ENCODE measurements around the gene SPO11.

SPO11 gene

GRCh38 chr20:57372581-57373350 is 43.2 kb downstream of the SPO11 start:
- Histone ChIP-seq H3K4me3 (ENCODE audit: insufficient read depth, low read depth, low read length, poor library complexity, severe bottlenecking) (no peak overlapping the region), H3K27ac (ENCODE audit: insufficient read depth, low read length, poor library complexity, severe bottlenecking) (no peak overlapping the region), H3K4me1 (ENCODE audit: control insufficient read depth, insufficient read depth, low read length, poor library complexity, severe bottlenecking) (no peaks in the 10 kb centered on the region), H3K9me3 (ENCODE audit: control insufficient read depth, low read length) (no peaks in the 10 kb centered on the region), H3K27me3 (replicated peaks; ENCODE audit: control insufficient read depth, insufficient read depth, low read length, poor library complexity, severe bottlenecking) (no peaks in the 10 kb centered on the region), H3K36me3 (ENCODE audit: control insufficient read depth, insufficient read depth, low read length) (peaks cover 98% of the 10 kb centered on the region)
- DNase-seq, result no peak

DNA sequence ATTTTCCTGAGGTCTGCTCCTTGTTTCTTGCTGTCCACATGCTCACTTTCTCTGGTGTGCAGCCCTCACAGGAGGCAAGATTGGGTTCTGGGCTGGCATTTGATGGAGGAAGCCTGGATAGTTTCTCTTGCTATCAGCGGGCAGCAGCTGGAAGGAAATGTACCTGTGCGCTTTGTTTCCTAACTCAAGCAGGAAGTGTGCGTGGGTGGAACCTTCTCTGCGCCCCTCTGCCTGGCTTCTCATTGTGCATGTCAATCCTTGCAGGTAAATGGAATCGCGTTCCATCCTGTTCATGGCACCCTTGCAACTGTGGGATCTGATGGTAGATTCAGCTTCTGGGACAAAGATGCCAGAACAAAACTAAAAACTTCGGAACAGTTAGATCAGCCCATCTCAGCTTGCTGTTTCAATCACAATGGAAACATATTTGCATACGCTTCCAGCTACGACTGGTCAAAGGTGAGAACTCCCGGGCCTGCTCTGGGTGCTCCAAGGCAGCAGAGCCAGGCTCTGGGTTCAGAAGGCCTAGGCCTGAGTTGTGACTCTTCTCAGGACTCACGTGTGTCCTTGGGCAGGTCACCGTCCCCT is 44.8 kb downstream of the SPO11 start:
- no peak for DNase-seq
- Histone ChIP-seq H3K4me1 (ENCODE audit: control insufficient read depth, insufficient read depth, low read length, poor library complexity, severe bottlenecking) (no peaks in the 10 kb centered on the region), H3K9me3 (ENCODE audit: control insufficient read depth, low read length) (no peaks in the 10 kb centered on the region), H3K4me3 (ENCODE audit: insufficient read depth, low read depth, low read length, poor library complexity, severe bottlenecking) (no peak overlapping the region), H3K27ac (ENCODE audit: insufficient read depth, low read length, poor library complexity, severe bottlenecking) (no peak overlapping the region), H3K36me3 (ENCODE audit: control insufficient read depth, insufficient read depth, low read length) (peaks cover 92% of the 10 kb centered on the region), H3K27me3 (replicated peaks; ENCODE audit: control insufficient read depth, insufficient read depth, low read length, poor library complexity, severe bottlenecking) (no peaks in the 10 kb centered on the region)

DNA sequence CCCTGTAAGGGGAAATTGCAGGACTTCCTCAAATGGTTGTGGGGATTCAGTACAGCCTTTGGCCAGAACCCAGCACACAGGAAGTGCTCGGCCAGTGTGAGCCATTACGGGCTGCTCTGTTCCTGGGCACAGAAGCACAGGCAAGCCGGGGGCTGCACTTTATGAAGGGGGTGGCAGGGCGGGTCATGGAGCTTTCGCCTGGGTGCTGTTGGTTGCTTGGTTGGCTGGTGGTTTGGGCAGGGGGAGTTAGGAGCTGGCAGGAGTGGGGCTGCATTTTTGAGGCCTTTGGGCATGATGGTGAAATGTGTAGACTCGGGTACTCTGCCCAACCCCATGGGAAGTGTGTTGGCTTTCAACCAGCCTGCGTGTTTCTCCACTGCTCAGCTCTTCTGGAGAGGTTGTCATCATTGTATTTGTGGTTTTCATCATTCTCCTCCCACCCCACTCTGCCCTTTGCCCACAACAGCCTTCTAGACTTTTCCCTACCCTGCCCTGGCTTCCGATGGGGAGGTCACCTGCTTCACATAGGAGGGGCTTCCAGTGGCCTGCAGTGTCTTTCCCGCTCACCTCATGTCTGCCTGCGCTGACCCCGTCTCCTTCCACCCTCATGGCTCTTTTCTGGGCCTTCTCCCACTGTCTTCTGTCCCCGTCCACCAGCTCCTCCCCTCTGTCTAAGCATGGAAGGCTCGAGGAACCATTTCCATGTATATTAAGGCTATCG is 45.5 kb downstream of the SPO11 start:
- Histone ChIP-seq H3K4me1 (ENCODE audit: control insufficient read depth, insufficient read depth, low read length, poor library complexity, severe bottlenecking) (no peaks in the 10 kb centered on the region), H3K27me3 (replicated peaks; ENCODE audit: control insufficient read depth, insufficient read depth, low read length, poor library complexity, severe bottlenecking) (no peaks in the 10 kb centered on the region), H3K9me3 (ENCODE audit: control insufficient read depth, low read length) (no peaks in the 10 kb centered on the region), H3K36me3 (ENCODE audit: control insufficient read depth, insufficient read depth, low read length) (peaks cover 86% of the 10 kb centered on the region), H3K4me3 (ENCODE audit: insufficient read depth, low read depth, low read length, poor library complexity, severe bottlenecking) (no peak overlapping the region), H3K27ac (ENCODE audit: insufficient read depth, low read length, poor library complexity, severe bottlenecking) (no peak overlapping the region)
- DNase-seq, result no peak

- no peak overlapping the region for H3K4me3 ChIP-seq (ENCODE audit: insufficient read depth, low read depth, low read length, poor library complexity, severe bottlenecking)
- H3K27ac ChIP-seq (ENCODE audit: insufficient read depth, low read length, poor library complexity, severe bottlenecking), result no peak overlapping the region
- DNase-seq, result no peak
- no peaks in the 10 kb centered on the region for H3K9me3 ChIP-seq (ENCODE audit: control insufficient read depth, low read length)
- no peaks in the 10 kb centered on the region for H3K4me1 ChIP-seq (ENCODE audit: control insufficient read depth, insufficient read depth, low read length, poor library complexity, severe bottlenecking)
- no peaks in the 10 kb centered on the region for H3K27me3 ChIP-seq (replicated peaks; ENCODE audit: control insufficient read depth, insufficient read depth, low read length, poor library complexity, severe bottlenecking)
- peaks cover 84% of the 10 kb centered on the region for H3K36me3 ChIP-seq (ENCODE audit: control insufficient read depth, insufficient read depth, low read length)
Observed at GRCh38 chr20:57375652-57376230, 46.1 kb downstream of the SPO11 start.

GRCh38 chr20:57377350-57377749 is 47.7 kb downstream of the SPO11 start:
- no peaks in the 10 kb centered on the region for H3K9me3 ChIP-seq (ENCODE audit: control insufficient read depth, low read length)
- no peak for DNase-seq
- H3K4me1 ChIP-seq (ENCODE audit: control insufficient read depth, insufficient read depth, low read length, poor library complexity, severe bottlenecking), result peaks cover 5% of the 10 kb centered on the region
- H3K36me3 ChIP-seq (ENCODE audit: control insufficient read depth, insufficient read depth, low read length), result peaks cover 68% of the 10 kb centered on the region
- H3K4me3 ChIP-seq (ENCODE audit: insufficient read depth, low read depth, low read length, poor library complexity, severe bottlenecking), result no peak overlapping the region
- H3K27ac ChIP-seq (ENCODE audit: insufficient read depth, low read length, poor library complexity, severe bottlenecking), result no peak overlapping the region
- no peaks in the 10 kb centered on the region for H3K27me3 ChIP-seq (replicated peaks; ENCODE audit: control insufficient read depth, insufficient read depth, low read length, poor library complexity, severe bottlenecking)

DNA sequence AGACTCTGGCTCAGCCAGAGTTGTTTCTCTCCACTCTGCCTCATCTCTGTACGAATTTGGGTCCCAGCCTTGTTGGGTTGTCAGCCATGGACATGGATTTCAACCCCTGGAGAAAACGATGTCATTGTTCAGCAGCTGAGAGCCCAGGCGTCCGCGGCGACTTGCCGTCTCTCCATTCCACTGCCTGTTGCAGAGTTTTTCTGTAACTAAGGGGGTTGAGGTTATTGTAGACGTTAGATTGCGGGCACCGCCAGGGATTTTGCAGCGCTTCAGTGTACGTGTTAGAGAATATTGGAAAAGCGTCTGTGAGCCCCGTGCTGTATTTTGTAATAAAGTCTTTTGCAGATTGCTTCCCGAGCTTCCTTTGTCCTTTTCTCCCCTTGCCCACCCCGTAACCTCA is 48.5 kb downstream of the SPO11 start:
- Histone ChIP-seq H3K4me1 (ENCODE audit: control insufficient read depth, insufficient read depth, low read length, poor library complexity, severe bottlenecking) (peaks cover 5% of the 10 kb centered on the region), H3K9me3 (ENCODE audit: control insufficient read depth, low read length) (no peaks in the 10 kb centered on the region), H3K4me3 (ENCODE audit: insufficient read depth, low read depth, low read length, poor library complexity, severe bottlenecking) (no peak overlapping the region), H3K27ac (ENCODE audit: insufficient read depth, low read length, poor library complexity, severe bottlenecking) (no peak overlapping the region), H3K36me3 (ENCODE audit: control insufficient read depth, insufficient read depth, low read length) (peaks cover 61% of the 10 kb centered on the region), H3K27me3 (replicated peaks; ENCODE audit: control insufficient read depth, insufficient read depth, low read length, poor library complexity, severe bottlenecking) (no peaks in the 10 kb centered on the region)
- DNase-seq, result no peak

- Histone ChIP-seq H3K4me1 (ENCODE audit: control insufficient read depth, insufficient read depth, low read length, poor library complexity, severe bottlenecking) (peaks cover 5% of the 10 kb centered on the region), H3K36me3 (ENCODE audit: control insufficient read depth, insufficient read depth, low read length) (peaks cover 54% of the 10 kb centered on the region), H3K27ac (ENCODE audit: insufficient read depth, low read length, poor library complexity, severe bottlenecking) (no peak overlapping the region), H3K27me3 (replicated peaks; ENCODE audit: control insufficient read depth, insufficient read depth, low read length, poor library complexity, severe bottlenecking) (no peaks in the 10 kb centered on the region), H3K9me3 (ENCODE audit: control insufficient read depth, low read length) (no peaks in the 10 kb centered on the region), H3K4me3 (ENCODE audit: insufficient read depth, low read depth, low read length, poor library complexity, severe bottlenecking) (no peak overlapping the region)
- no peak for DNase-seq
Observed at GRCh38 chr20:57378646-57379262, 49.2 kb downstream of the SPO11 start.

- no peak for DNase-seq
Observed at GRCh38 chr20:57379263-57379647, 49.7 kb downstream of the SPO11 start.

DNA sequence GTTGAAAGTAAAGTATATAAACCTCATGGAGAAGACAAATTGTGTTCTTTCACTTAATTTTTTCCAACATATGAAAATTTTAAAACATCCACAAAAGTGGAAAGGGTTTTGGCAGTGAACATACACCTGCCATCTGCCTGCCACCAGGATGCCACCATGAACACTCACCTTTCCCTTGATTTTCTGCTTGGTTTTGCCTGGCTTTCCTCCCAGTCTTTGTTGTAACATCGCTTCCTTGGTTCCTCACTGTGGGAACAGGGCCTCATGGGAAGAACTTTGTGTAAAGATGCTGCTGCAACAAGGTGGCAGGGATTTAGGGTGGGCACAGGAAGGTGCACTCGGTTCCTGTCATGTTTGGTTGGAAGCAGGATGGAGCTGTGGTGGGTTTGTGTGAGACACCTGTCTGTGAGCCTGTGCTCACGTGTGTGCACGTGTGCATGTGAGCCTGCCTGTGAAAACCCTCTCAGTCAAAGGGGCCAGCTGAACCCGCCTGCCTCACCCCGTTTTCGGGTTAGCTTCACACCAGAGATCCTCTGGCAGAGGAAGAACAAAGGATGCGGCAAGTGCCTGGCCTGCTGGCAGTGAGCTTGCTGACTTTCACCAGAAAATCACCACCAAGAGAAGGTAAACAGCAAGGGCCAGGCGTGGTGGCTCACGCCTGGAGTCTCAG is 50.6 kb downstream of the SPO11 start:
- Histone ChIP-seq H3K27me3 (replicated peaks; ENCODE audit: control insufficient read depth, insufficient read depth, low read length, poor library complexity, severe bottlenecking) (no peaks in the 10 kb centered on the region), H3K9me3 (ENCODE audit: control insufficient read depth, low read length) (no peaks in the 10 kb centered on the region), H3K4me3 (ENCODE audit: insufficient read depth, low read depth, low read length, poor library complexity, severe bottlenecking) (no peak overlapping the region), H3K4me1 (ENCODE audit: control insufficient read depth, insufficient read depth, low read length, poor library complexity, severe bottlenecking) (peaks cover 5% of the 10 kb centered on the region), H3K27ac (ENCODE audit: insufficient read depth, low read length, poor library complexity, severe bottlenecking) (no peak overlapping the region), H3K36me3 (ENCODE audit: control insufficient read depth, insufficient read depth, low read length) (peaks cover 42% of the 10 kb centered on the region)
- DNase-seq, result no peak

More at GRCh38 chr20:57379263-57379647, 49.7 kb downstream of the SPO11 start:
- H3K27ac ChIP-seq (ENCODE audit: insufficient read depth, low read length, poor library complexity, severe bottlenecking), result no peak overlapping the region
- H3K9me3 ChIP-seq (ENCODE audit: control insufficient read depth, low read length), result no peaks in the 10 kb centered on the region
- peaks cover 50% of the 10 kb centered on the region for H3K36me3 ChIP-seq (ENCODE audit: control insufficient read depth, insufficient read depth, low read length)
- no peak overlapping the region for H3K4me3 ChIP-seq (ENCODE audit: insufficient read depth, low read depth, low read length, poor library complexity, severe bottlenecking)
- peaks cover 5% of the 10 kb centered on the region for H3K4me1 ChIP-seq (ENCODE audit: control insufficient read depth, insufficient read depth, low read length, poor library complexity, severe bottlenecking)
- H3K27me3 ChIP-seq (replicated peaks; ENCODE audit: control insufficient read depth, insufficient read depth, low read length, poor library complexity, severe bottlenecking), result no peaks in the 10 kb centered on the region

Data from effector memory CD4-positive, alpha-beta T cell (primary cell).